ENCODE measurements around the gene MTURN.
"Not testable (repeated sequence)": the region's sequence is repeated elsewhere in the genome, so short reads cannot be mapped to it uniquely, and the experiment has no call there.

Gene MTURN

GRCh38 chr7:30181211-30181610 is 46.4 kb downstream of the MTURN start:
- DNase-seq: no peak

- no peak for DNase-seq
Measured at GRCh38 chr7:30181736-30182522, 47.1 kb downstream of the MTURN start.

GRCh38 chr7:30182814-30183213 is 48.0 kb downstream of the MTURN start:
- DNase-seq: no peak

GRCh38 chr7:30183749-30184369 is 49.1 kb downstream of the MTURN start:
- DNase-seq: no peak

GRCh38 chr7:30184791-30185487 is 50.2 kb downstream of the MTURN start:
- no peak for DNase-seq

- no peak for DNase-seq
Measured at GRCh38 chr7:30185496-30185895, 50.7 kb downstream of the MTURN start.

- DNase-seq: no peak
Measured at GRCh38 chr7:30186725-30187124, 51.9 kb downstream of the MTURN start.

GRCh38 chr7:30187513-30187912 is 52.7 kb downstream of the MTURN start:
- DNase-seq: no peak

- DNase-seq: not testable (repeated sequence)
Measured at GRCh38 chr7:30188381-30188780, 53.6 kb downstream of the MTURN start.

- no peak for DNase-seq
Measured at GRCh38 chr7:30188811-30189210, 54.0 kb downstream of the MTURN start.

- no peak for DNase-seq
Measured at GRCh38 chr7:30191809-30192208, 57.0 kb downstream of the MTURN start.

GRCh38 chr7:30193336-30193943 is 58.7 kb downstream of the MTURN start:
- no peak for DNase-seq

GRCh38 chr7:30196408-30196807 is 61.6 kb downstream of the MTURN start:
- no peak for DNase-seq

GRCh38 chr7:30197438-30197837 is 62.7 kb downstream of the MTURN start:
- no peak for DNase-seq

GRCh38 chr7:30199271-30199670 is 64.5 kb downstream of the MTURN start:
- DNase-seq: no peak

- no peak for DNase-seq
Measured at GRCh38 chr7:30200591-30200990, 65.8 kb downstream of the MTURN start.

- DNase-seq: no peak
Measured at GRCh38 chr7:30201161-30201666, 66.4 kb downstream of the MTURN start.

GRCh38 chr7:30201921-30202320 is 67.1 kb downstream of the MTURN start:
- no peak for DNase-seq

GRCh38 chr7:30202671-30203070 is 67.9 kb downstream of the MTURN start:
- no peak for DNase-seq

GRCh38 chr7:30206491-30206890 is 71.7 kb downstream of the MTURN start:
- DNase-seq: no peak

- DNase-seq: no peak
Measured at GRCh38 chr7:30206942-30207341, 72.2 kb downstream of the MTURN start.

- DNase-seq: no peak
Measured at GRCh38 chr7:30207376-30207775, 72.6 kb downstream of the MTURN start.

- no peak for DNase-seq
Measured at GRCh38 chr7:30209951-30210350, 75.2 kb downstream of the MTURN start.

Measured in NCI-H1930 (cell line).